ENCODE results near the gene TTC1. TPM values are rescaled to one million over a fixed set of nuclear protein-coding genes. Genes with fewer than 3 reads are reported as not detected.

TTC1 gene
- total RNA-seq, 6 experiments from 2014 or later = 19.8 to 28.6 (median 24.8) TPM

GRCh38 chr5:159971931-159972461 lies 36.9 kb upstream of the TTC1 start:
- ATAC-seq (peak; percentile 62 to 90 (median 84)), DNase-seq (peak in 1 of 3 donors; percentile 46)
- TF ChIP-seq POLR2A (IDR thresholded peaks at IDR 0.05) = no peak
- TF ChIP-seq CTCF (IDR thresholded peaks at IDR 0.05) = no peak
- intact Hi-C loops (cut with DNase I) = no loop called here
- Histone ChIP-seq H3K36me3 (no peaks in the 10 kb centered on the region), H3K27ac (no peak overlapping the region), H3K4me3 (peak overlapping the region in 1 of 3 donors; percentile 31), H3K9me3 (no peaks in the 10 kb centered on the region), H3K27me3 (no peaks in the 10 kb centered on the region), H3K4me1 (no peaks in the 10 kb centered on the region)
- 30% methylated on average over 4 of the region's 76 CpGs for WGBS (ENCODE audit: insufficient coverage, low coverage, low lambda C conversion rate, missing lambda C conversion rate)

- 63% methylated on average over 17 of the region's 50 CpGs for WGBS (ENCODE audit: insufficient coverage, low coverage, low lambda C conversion rate, missing lambda C conversion rate)
Observed at GRCh38 chr5:159972538-159973362, 36.2 kb upstream of the TTC1 start.

GRCh38 chr5:159975462-159976019 lies 33.4 kb upstream of the TTC1 start:
- Histone ChIP-seq H3K4me1 (no peaks in the 10 kb centered on the region), H3K4me3 (no peak overlapping the region), H3K27ac (no peak overlapping the region), H3K36me3 (no peaks in the 10 kb centered on the region), H3K27me3 (no peaks in the 10 kb centered on the region), H3K9me3 (no peaks in the 10 kb centered on the region)
- intact Hi-C loops (cut with DNase I) = no loop called here
- DNase-seq (no peak), ATAC-seq (peak in 2 of 4 donors; percentile 21 to 71)
- WGBS (ENCODE audit: insufficient coverage, low coverage, low lambda C conversion rate, missing lambda C conversion rate) = 60% methylated on average over 1 of the region's 2 CpGs
- TF ChIP-seq POLR2A (IDR thresholded peaks at IDR 0.05) (no peak), CTCF (IDR thresholded peaks at IDR 0.05) (peak in 1 of 4 donors; percentile 7)

More at GRCh38 chr5:159972538-159973362, 36.2 kb upstream of the TTC1 start:
- TF ChIP-seq POLR2A (IDR thresholded peaks at IDR 0.05) (no peak), CTCF (IDR thresholded peaks at IDR 0.05) (no peak)
- Histone ChIP-seq H3K27ac (no peak overlapping the region), H3K4me3 (no peak overlapping the region), H3K9me3 (no peaks in the 10 kb centered on the region), H3K36me3 (no peaks in the 10 kb centered on the region), H3K4me1 (no peaks in the 10 kb centered on the region), H3K27me3 (no peaks in the 10 kb centered on the region)
- ATAC-seq = peak in 3 of 4 donors; percentile 11 to 50 (median 28)
- intact Hi-C loops (cut with DNase I) = no loop called here
- DNase-seq = no peak

- Histone ChIP-seq H3K27me3 (no peaks in the 10 kb centered on the region), H3K4me1 (no peaks in the 10 kb centered on the region), H3K27ac (no peak overlapping the region), H3K4me3 (no peak overlapping the region), H3K9me3 (no peaks in the 10 kb centered on the region), H3K36me3 (no peaks in the 10 kb centered on the region)
- ATAC-seq = no peak
- DNase-seq = no peak
- intact Hi-C loops (cut with DNase I) = no loop called here
- TF ChIP-seq POLR2A (IDR thresholded peaks at IDR 0.05) (no peak), CTCF (IDR thresholded peaks at IDR 0.05) (no peak)
- WGBS (ENCODE audit: insufficient coverage, low coverage, low lambda C conversion rate, missing lambda C conversion rate) = 76% methylated on average over 2 of the region's 3 CpGs
Observed at GRCh38 chr5:159976921-159977320, 32.0 kb upstream of the TTC1 start.

Measured in right lobe of liver (tissue), 6 donors.